HepG2 (cell line): ENCODE data around the gene GNAL. TPM values are rescaled to one million over a fixed set of nuclear protein-coding genes. Genes with fewer than 3 reads are reported as not detected.

Experiments
- NBN ChIP-seq: fragments of 450-650 bp; conservative IDR thresholded peaks from 2 replicates; pipeline ENCODE4 v1.6.1; 2017
- NCOA2 ChIP-seq: sonication (generic); formaldehyde crosslinking; IDR thresholded peaks from 2 replicates; pipeline ENCODE4 v1.8.0; 2022; ENCODE audit warnings: inconsistent platforms
- REL ChIP-seq: sonication (generic); formaldehyde crosslinking; conservative IDR thresholded peaks from 2 replicates; pipeline ENCODE4 v1.8.0; 2022; ENCODE audit warnings: mild to moderate bottlenecking, missing genetic modification reagents, moderate library complexity
- SAFB2 ChIP-seq: sonication (generic); formaldehyde crosslinking; IDR thresholded peaks from 2 replicates; pipeline ENCODE4 v1.5.1; 2020; ENCODE audit warnings: missing genetic modification reagents, low read depth, mild to moderate bottlenecking, borderline replicate concordance
- SETDB1 ChIP-seq: sonication (generic); formaldehyde crosslinking; IDR thresholded peaks from 2 replicates; pipeline ENCODE4 v1.5.1; 2020; ENCODE audit warnings: missing genetic modification reagents, mild to moderate bottlenecking, borderline replicate concordance
- SUZ12 ChIP-seq: fragments of 150-350 bp; IDR thresholded peaks from 2 replicates; pipeline ENCODE4 v1.6.1; 2014; ENCODE audit warnings: low read depth, low read length
- TCF12 ChIP-seq, 2 experiments: fragments of 450-650 bp in 1 of 2; sonication (generic) in 1 of 2; formaldehyde crosslinking in 1 of 2; IDR thresholded peaks; 2 replicates each; pipeline versions ENCODE4 v1.6.1 to v1.8.0; 2017 to 2022; ENCODE audit warnings: antibody characterized with exemption in 1 of 2, mild to moderate bottlenecking in 1 of 2, missing genetic modification reagents in 1 of 2, moderate library complexity in 1 of 2
- ZBTB33 ChIP-seq: sonication (generic); formaldehyde crosslinking; IDR thresholded peaks from 2 replicates; pipeline ENCODE4 v1.4.0; 2020; ENCODE audit warnings: missing genetic modification reagents
- ZBTB4 ChIP-seq: sonication (generic); formaldehyde crosslinking; IDR thresholded peaks from 2 replicates; pipeline ENCODE4 v1.4.0; 2020; ENCODE audit warnings: missing genetic modification reagents, mild to moderate bottlenecking, borderline replicate concordance
- ZNF24 ChIP-seq: fragments of 450-650 bp; IDR thresholded peaks from 2 replicates; pipeline ENCODE4 v1.6.1; 2017; ENCODE audit warnings: antibody characterized with exemption, mild to moderate bottlenecking
- ZNF263 ChIP-seq: sonication (generic); formaldehyde crosslinking; IDR thresholded peaks from 2 replicates; pipeline ENCODE4 v1.4.0; 2020; ENCODE audit warnings: missing genetic modification reagents
- ZNF317 ChIP-seq: sonication (generic); formaldehyde crosslinking; IDR thresholded peaks from 2 replicates; pipeline ENCODE4 v1.5.0; 2020; ENCODE audit warnings: mild to moderate bottlenecking, missing genetic modification reagents
- ZNF343 ChIP-seq: sonication (generic); formaldehyde crosslinking; IDR thresholded peaks from 2 replicates; pipeline ENCODE4 v1.4.0; 2020; ENCODE audit warnings: mild to moderate bottlenecking, missing genetic modification reagents
- ZNF460 ChIP-seq: sonication (generic); formaldehyde crosslinking; IDR thresholded peaks from 2 replicates; pipeline ENCODE4 v1.5.1; 2020; ENCODE audit warnings: missing genetic modification reagents, mild to moderate bottlenecking, borderline replicate concordance
- ZNF614 ChIP-seq: IDR thresholded peaks from 2 replicates; pipeline ENCODE4 v1.6.1; 2018; ENCODE audit warnings: missing biosample characterization, missing genetic modification reagents, inconsistent platforms, borderline replicate concordance
- ZNF768 ChIP-seq: sonication (generic); formaldehyde crosslinking; IDR thresholded peaks from 2 replicates; pipeline ENCODE4 v1.4.0; 2020; ENCODE audit warnings: missing genetic modification reagents
- ZXDC ChIP-seq: sonication (generic); formaldehyde crosslinking; IDR thresholded peaks from 2 replicates; pipeline ENCODE4 v1.5.0; 2020; ENCODE audit warnings: mild to moderate bottlenecking, missing genetic modification reagents
- polyA plus RNA-seq, 8 experiments: library from polyadenylated mRNA; depleted of rRNA in 3 of 8; stranded (reverse) in 7 of 8; unstranded in 1 of 8; fragments of >200 nt; fragmentation: Illumina TruSeq in 4 of 8; extraction: Trizol in 4 of 8; gene quantifications; 2 replicates each; pipeline versions ENCODE4 v1.2.1 to v1.2.3, GENCODE V29; 2011 to 2016; ENCODE audit warnings: low read depth in 4 of 8, missing spikeins in 1 of 8, mixed read lengths in 1 of 8; ENCODE audit not compliant: insufficient read depth in 1 of 8
- total RNA-seq, 5 experiments: library from RNA; depleted of rRNA; stranded (reverse); fragments of >200 nt; fragmentation: Illumina TruSeq; extraction: Trizol; gene quantifications; 2 replicates each; pipeline ENCODE4 v1.2.3, GENCODE V29; 2016; ENCODE audit warnings: low read depth in 1 of 5
- TF ChIP-seq, protein P1 (sequence below): sonication (generic); formaldehyde crosslinking; IDR thresholded peaks from 2 replicates; pipeline ENCODE4 v1.5.0; 2020; ENCODE audit warnings: mild to moderate bottlenecking, missing genetic modification reagents, borderline replicate concordance
- TF ChIP-seq, protein P2 (sequence below): IDR thresholded peaks from 2 replicates; pipeline ENCODE4 v1.6.1; 2016; ENCODE audit warnings: missing genetic modification reagents, missing compliant biosample characterization

GNAL gene
- total and polyA plus RNA-seq, 2 of the 13 experiments (the other 11 are each of a cell fraction or from before 2014, with no cell fraction given), result 0.87 to 1.4 TPM

- TF ChIP-seq ZXDC (CRISPR knock-in tag) (no peak), ZNF263 (CRISPR knock-in tag) (no peak), REL (no peak), SAFB2 (no peak), ZBTB33 (CRISPR knock-in tag) (no peak), SETDB1 (CRISPR knock-in tag) (no peak), ZNF24 (no peak), ZNF614 (peak; percentile 32; the same call in 1 of the 2 replicates), NBN (no peak), SUZ12 (no peak), ZNF460 (CRISPR knock-in tag) (no peak), ZNF343 (no peak), ZBTB4 (CRISPR knock-in tag) (no peak), NCOA2 (no peak), ZNF317 (no peak), TCF12 (IDR thresholded peaks at IDR 0.05) (no peak), TCF12 (CRISPR knock-in tag; IDR thresholded peaks at IDR 0.05) (no peak), ZNF768 (CRISPR knock-in tag) (peak; percentile 60; the same call in 1 of the 2 replicates)
- TF ChIP-seq, protein P1, sequence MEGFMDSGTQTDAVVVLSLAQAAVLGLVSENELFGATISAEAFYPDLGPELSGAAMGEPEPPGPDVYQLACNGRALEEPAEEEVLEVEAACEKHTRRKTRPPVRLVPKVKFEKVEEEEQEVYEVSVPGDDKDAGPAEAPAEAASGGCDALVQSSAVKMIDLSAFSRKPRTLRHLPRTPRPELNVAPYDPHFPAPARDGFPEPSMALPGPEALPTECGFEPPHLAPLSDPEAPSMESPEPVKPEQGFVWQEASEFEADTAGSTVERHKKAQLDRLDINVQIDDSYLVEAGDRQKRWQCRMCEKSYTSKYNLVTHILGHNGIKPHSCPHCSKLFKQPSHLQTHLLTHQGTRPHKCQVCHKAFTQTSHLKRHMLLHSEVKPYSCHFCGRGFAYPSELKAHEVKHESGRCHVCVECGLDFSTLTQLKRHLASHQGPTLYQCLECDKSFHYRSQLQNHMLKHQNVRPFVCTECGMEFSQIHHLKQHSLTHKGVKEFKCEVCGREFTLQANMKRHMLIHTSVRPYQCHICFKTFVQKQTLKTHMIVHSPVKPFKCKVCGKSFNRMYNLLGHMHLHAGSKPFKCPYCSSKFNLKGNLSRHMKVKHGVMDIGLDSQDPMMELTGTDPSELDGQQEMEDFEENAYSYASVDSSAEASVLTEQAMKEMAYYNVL (CRISPR knock-in tag), result no peak
- TF ChIP-seq, protein P2, sequence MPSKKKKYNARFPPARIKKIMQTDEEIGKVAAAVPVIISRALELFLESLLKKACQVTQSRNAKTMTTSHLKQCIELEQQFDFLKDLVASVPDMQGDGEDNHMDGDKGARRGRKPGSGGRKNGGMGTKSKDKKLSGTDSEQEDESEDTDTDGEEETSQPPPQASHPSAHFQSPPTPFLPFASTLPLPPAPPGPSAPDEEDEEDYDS (CRISPR knock-in tag), result no peak
Measured at GRCh38 chr18:11688972-11689668, at the start of gene GNAL (continued).
